PC-9 (cell line): ENCODE measurements around the gene MMP24.

Source experiments
- EZH2 ChIP-seq: fragments of 200-600 bp; sonication (generic); IDR thresholded peaks from 2 replicates; pipeline ENCODE4 v1.8.0; 2017; ENCODE audit warnings: antibody characterized with exemption, low read depth
- TF ChIP-seq, protein P1 (sequence below): fragments of 200-600 bp; sonication (generic); conservative IDR thresholded peaks from 2 replicates; pipeline ENCODE4 v1.6.1; 2017; ENCODE audit warnings: mixed run types, antibody characterized with exemption, mild to moderate bottlenecking, moderate library complexity

DNA sequence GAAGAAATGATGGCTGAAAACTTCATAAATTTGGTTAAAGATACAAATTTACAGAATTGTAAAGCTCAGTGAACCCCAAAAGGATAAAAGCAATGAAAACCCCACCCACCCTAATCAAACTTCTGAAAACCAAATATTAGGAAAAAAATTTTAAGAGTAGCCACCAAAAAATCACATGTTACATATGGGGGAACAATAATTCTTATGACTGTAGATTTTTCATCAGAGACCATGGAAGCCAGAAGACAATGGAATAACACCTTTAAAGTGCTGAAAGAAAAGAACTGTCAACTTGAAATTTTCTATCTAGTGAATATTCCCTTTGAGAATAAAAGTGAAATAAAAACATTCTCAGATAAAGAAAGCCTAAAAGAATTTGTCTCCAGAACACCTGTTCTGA lies 30.2 kb upstream of the MMP24 start:
- TF ChIP-seq, protein P1, sequence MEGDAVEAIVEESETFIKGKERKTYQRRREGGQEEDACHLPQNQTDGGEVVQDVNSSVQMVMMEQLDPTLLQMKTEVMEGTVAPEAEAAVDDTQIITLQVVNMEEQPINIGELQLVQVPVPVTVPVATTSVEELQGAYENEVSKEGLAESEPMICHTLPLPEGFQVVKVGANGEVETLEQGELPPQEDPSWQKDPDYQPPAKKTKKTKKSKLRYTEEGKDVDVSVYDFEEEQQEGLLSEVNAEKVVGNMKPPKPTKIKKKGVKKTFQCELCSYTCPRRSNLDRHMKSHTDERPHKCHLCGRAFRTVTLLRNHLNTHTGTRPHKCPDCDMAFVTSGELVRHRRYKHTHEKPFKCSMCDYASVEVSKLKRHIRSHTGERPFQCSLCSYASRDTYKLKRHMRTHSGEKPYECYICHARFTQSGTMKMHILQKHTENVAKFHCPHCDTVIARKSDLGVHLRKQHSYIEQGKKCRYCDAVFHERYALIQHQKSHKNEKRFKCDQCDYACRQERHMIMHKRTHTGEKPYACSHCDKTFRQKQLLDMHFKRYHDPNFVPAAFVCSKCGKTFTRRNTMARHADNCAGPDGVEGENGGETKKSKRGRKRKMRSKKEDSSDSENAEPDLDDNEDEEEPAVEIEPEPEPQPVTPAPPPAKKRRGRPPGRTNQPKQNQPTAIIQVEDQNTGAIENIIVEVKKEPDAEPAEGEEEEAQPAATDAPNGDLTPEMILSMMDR = no peak
- no peak for TF ChIP-seq EZH2
